HEK293 (cell line): ENCODE results near the gene HHIPL1.

Experiments used
- CTCF ChIA-PET: fragments of 350-600 bp; formaldehyde crosslinking; extraction: SDS; loops from one replicate; lab custom pipeline; 2021; ENCODE audit warnings: antibody characterized with exemption; lab: Yijun Ruan, JAX
- POLR2A ChIA-PET: fragments of 300-600 bp; formaldehyde crosslinking; extraction: SDS; loops from one replicate; lab custom pipeline; 2020; ENCODE audit warnings: antibody characterized with exemption, inconsistent platforms; lab: Yijun Ruan, JAX
- H3K27ac ChIP-seq: fragments of 200-500 bp; sonication (Bioruptor generic); 2 replicates; pipeline ENCODE4 v1.5.1; 2014; ENCODE audit warnings: low read depth, low read length, control low read depth, inconsistent platforms; ENCODE audit errors: extremely low read depth
- H3K36me3 ChIP-seq, 2 experiments: fragments of 200-500 bp in 1 of 2; sonication (Bioruptor generic) in 1 of 2; 1 replicate in 1 of 2; 2 replicates in 1 of 2; pipeline ENCODE4 v1.5.1; 2014 to 2017; ENCODE audit warnings: inconsistent platforms in 2 of 2, low read length in 2 of 2; ENCODE audit not compliant: control insufficient read depth in 2 of 2, insufficient read depth in 1 of 2
- H3K4me1 ChIP-seq: fragments of 200-500 bp; sonication (Bioruptor generic); 2 replicates; pipeline ENCODE4 v1.5.1; 2014; ENCODE audit warnings: mild to moderate bottlenecking, low read length, inconsistent platforms; ENCODE audit not compliant: control insufficient read depth, insufficient read depth
- H3K4me3 ChIP-seq: 2 replicates; pipeline ENCODE4 v1.5.1; 2011; ENCODE audit warnings: low read depth, mild to moderate bottlenecking, control low read depth, low read length, moderate library complexity
- H3K9me3 ChIP-seq: fragments of 200-500 bp; sonication (Bioruptor generic); 2 replicates; pipeline ENCODE4 v1.5.1; 2014; ENCODE audit warnings: low read depth, low read length, inconsistent platforms; ENCODE audit not compliant: control insufficient read depth, insufficient read depth
- GLI2 ChIP-seq: fragments of 450-650 bp; formaldehyde crosslinking; IDR thresholded peaks from 2 replicates; pipeline ENCODE4; 2017; ENCODE audit warnings: missing biosample characterization, missing genetic modification characterization, low read depth, borderline replicate concordance
- IKZF3 ChIP-seq: fragments of 450-650 bp; IDR thresholded peaks from 2 replicates; pipeline ENCODE4 v1.5.0; 2018; ENCODE audit warnings: missing biosample characterization, mild to moderate bottlenecking, missing genetic modification characterization, moderate library complexity
- SP2 ChIP-seq: fragments of 450-650 bp; formaldehyde crosslinking; IDR thresholded peaks from 2 replicates; pipeline ENCODE4 v1.5.1; 2016; ENCODE audit warnings: missing biosample characterization, missing genetic modification characterization
- SP7 ChIP-seq: fragments of 450-650 bp; formaldehyde crosslinking; IDR thresholded peaks from 2 replicates; pipeline ENCODE4 v1.5.1; 2016; ENCODE audit warnings: missing biosample characterization, missing genetic modification characterization
- ZBTB1 ChIP-seq: fragments of 450-650 bp; formaldehyde crosslinking; IDR thresholded peaks from 2 replicates; pipeline ENCODE4 v1.5.1; 2016; ENCODE audit warnings: missing biosample characterization, missing genetic modification characterization
- ZBTB10 ChIP-seq: fragments of 450-650 bp; formaldehyde crosslinking; IDR thresholded peaks from 2 replicates; pipeline ENCODE4 v1.5.1; 2016; ENCODE audit warnings: missing biosample characterization, missing genetic modification characterization
- ZNF169 ChIP-seq: fragments of 450-650 bp; formaldehyde crosslinking; IDR thresholded peaks from 2 replicates; pipeline ENCODE4 v1.5.1; 2016; ENCODE audit warnings: missing biosample characterization, missing genetic modification characterization
- ZNF175 ChIP-seq: fragments of 450-650 bp; formaldehyde crosslinking; IDR thresholded peaks from 2 replicates; pipeline ENCODE4 v1.5.1; 2016; ENCODE audit warnings: missing biosample characterization, missing genetic modification characterization
- ZNF214 ChIP-seq: fragments of 450-650 bp; formaldehyde crosslinking; IDR thresholded peaks from 2 replicates; pipeline ENCODE4 v1.5.1; 2017; ENCODE audit warnings: missing biosample characterization, mild to moderate bottlenecking, missing genetic modification characterization, borderline replicate concordance
- ZNF221 ChIP-seq: fragments of 450-650 bp; formaldehyde crosslinking; IDR thresholded peaks from 2 replicates; pipeline ENCODE4 v1.5.1; 2017; ENCODE audit warnings: missing biosample characterization, missing genetic modification characterization, borderline replicate concordance
- ZNF239 ChIP-seq: fragments of 450-650 bp; formaldehyde crosslinking; IDR thresholded peaks from 2 replicates; pipeline ENCODE4 v1.5.1; 2016; ENCODE audit warnings: missing biosample characterization, missing genetic modification characterization
- ZNF280C ChIP-seq: fragments of 450-650 bp; formaldehyde crosslinking; IDR thresholded peaks from 2 replicates; pipeline ENCODE4 v1.5.1; 2016; ENCODE audit warnings: missing biosample characterization, missing genetic modification characterization
- ZNF311 ChIP-seq: fragments of 450-650 bp; formaldehyde crosslinking; IDR thresholded peaks from 2 replicates; pipeline ENCODE4 v1.5.1; 2017; ENCODE audit warnings: missing biosample characterization, missing genetic modification characterization, borderline replicate concordance
- ZNF324 ChIP-seq: fragments of 450-650 bp; formaldehyde crosslinking; IDR thresholded peaks from 2 replicates; pipeline ENCODE4 v1.5.1; 2016; ENCODE audit warnings: missing biosample characterization, missing genetic modification characterization
- ZNF366 ChIP-seq: fragments of 450-650 bp; formaldehyde crosslinking; conservative IDR thresholded peaks from 2 replicates; pipeline ENCODE4 v1.5.1; 2016; ENCODE audit warnings: missing biosample characterization, missing genetic modification characterization
- ZNF391 ChIP-seq: fragments of 450-650 bp; formaldehyde crosslinking; IDR thresholded peaks from 2 replicates; pipeline ENCODE4 v1.5.1; 2016; ENCODE audit warnings: low read depth, missing biosample characterization, missing genetic modification characterization, borderline replicate concordance
- ZNF521 ChIP-seq: fragments of 450-650 bp; formaldehyde crosslinking; IDR thresholded peaks from 2 replicates; pipeline ENCODE4 v1.5.1; 2017; ENCODE audit warnings: missing biosample characterization, mild to moderate bottlenecking, missing genetic modification characterization
- ZNF530 ChIP-seq: fragments of 450-650 bp; formaldehyde crosslinking; IDR thresholded peaks from 2 replicates; pipeline ENCODE4 v1.5.1; 2016; ENCODE audit warnings: low read depth, missing biosample characterization, missing genetic modification characterization
- ZNF558 ChIP-seq: fragments of 450-650 bp; formaldehyde crosslinking; IDR thresholded peaks from 2 replicates; pipeline ENCODE4 v1.5.1; 2016; ENCODE audit warnings: missing biosample characterization, missing genetic modification characterization
- ZNF623 ChIP-seq: fragments of 450-650 bp; formaldehyde crosslinking; IDR thresholded peaks from 2 replicates; pipeline ENCODE4 v1.5.1; 2016; ENCODE audit warnings: missing biosample characterization, missing genetic modification characterization
- ZNF670 ChIP-seq: fragments of 450-650 bp; formaldehyde crosslinking; IDR thresholded peaks from 2 replicates; pipeline ENCODE4 v1.5.1; 2016; ENCODE audit warnings: missing biosample characterization, missing genetic modification characterization, low read depth
- ZNF785 ChIP-seq: fragments of 450-650 bp; formaldehyde crosslinking; IDR thresholded peaks from 2 replicates; pipeline ENCODE4 v1.5.1; 2016; ENCODE audit warnings: missing biosample characterization, missing genetic modification characterization
- ZNF843 ChIP-seq: fragments of 450-650 bp; formaldehyde crosslinking; IDR thresholded peaks from 2 replicates; pipeline ENCODE4 v1.5.1; 2016; ENCODE audit warnings: missing biosample characterization, missing genetic modification characterization
- ZSCAN16 ChIP-seq: fragments of 450-650 bp; formaldehyde crosslinking; IDR thresholded peaks from 2 replicates; pipeline ENCODE4 v1.5.1; 2016; ENCODE audit warnings: missing biosample characterization, missing genetic modification characterization
- TF ChIP-seq, protein P1 (sequence below): fragments of 450-650 bp; formaldehyde crosslinking; IDR thresholded peaks from 2 replicates; pipeline ENCODE4 v1.5.0; 2017; ENCODE audit warnings: missing biosample characterization, missing genetic modification characterization, borderline replicate concordance

Gene HHIPL1

DNA sequence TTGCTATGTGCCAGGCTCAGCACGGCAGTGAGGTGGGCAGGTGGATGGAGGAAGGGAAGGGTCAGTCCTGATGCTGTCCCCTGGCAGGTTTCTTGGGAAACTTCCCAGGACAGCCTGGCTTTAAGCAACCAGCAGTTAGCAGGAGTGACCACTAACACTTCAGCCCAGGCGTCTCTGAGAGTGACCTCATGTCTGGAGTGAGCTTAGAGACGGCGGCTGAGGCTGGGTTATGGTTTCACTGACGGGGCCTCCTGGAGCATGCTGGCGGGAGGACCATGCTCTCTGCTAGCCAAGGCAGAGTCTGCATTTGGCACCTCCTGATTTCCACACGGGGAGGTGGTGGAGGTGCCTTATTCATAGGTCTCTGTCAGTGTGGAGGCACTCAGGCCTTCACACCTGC lies 2.5 kb downstream of the HHIPL1 start (continued):
- no peak for TF ChIP-seq GLI2 (tag by site-specific recombination)
- no peak for TF ChIP-seq ZNF558 (tag by site-specific recombination)
- TF ChIP-seq ZNF843 (tag by site-specific recombination) = no peak
- TF ChIP-seq ZNF670 (tag by site-specific recombination) = no peak
- TF ChIP-seq, all 188 proteins: peak for 0

DNA sequence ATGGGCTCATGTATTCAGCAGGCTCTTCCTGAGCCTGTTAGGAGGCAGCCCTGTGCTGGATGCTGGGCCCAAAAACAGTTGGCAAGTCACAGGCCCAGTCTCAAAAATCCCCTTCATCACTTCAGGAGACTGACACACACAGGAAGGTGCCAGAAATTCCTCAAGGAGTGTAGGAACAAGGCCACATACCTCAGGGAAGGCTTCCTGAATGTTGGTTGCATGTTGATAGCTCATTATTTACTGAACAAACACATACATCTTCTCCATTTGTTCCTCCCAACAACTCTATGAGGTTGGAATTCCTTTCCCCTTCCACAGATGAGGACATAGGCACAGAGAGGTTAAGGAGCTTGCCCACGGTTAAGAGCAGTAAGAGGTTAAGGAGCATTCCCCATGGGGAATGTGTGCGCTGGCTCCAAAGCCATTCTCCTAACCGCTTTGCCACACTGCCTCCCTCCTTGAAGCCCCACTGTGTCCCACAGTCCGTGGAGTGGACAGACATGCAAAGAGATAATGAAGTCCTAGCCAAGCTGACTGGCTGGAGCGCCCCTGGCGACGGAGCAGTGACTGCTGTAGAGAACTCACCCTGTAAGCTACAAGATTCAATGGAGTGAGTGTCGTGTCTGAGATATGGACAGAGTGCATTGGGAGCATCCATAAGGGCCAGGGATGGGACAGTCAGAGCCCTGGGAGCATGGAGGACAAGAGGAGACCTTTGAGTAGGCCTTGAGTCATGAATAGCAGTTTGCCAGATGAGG lies 3.3 kb downstream of the HHIPL1 start:
- Histone ChIP-seq H3K4me3 (no peak overlapping the region), H3K36me3 (no peaks in the 10 kb centered on the region), H3K9me3 (no peaks in the 10 kb centered on the region), H3K27ac (no peak overlapping the region), H3K4me1 (no peaks in the 10 kb centered on the region)
- TF ChIP-seq SP7 (no peak), ZNF214 (no peak), ZNF221 (tag by site-specific recombination) (no peak), ZNF324 (no peak), ZSCAN16 (tag by site-specific recombination) (no peak), ZNF623 (tag by site-specific recombination) (no peak), ZNF530 (no peak)
- POLR2A ChIA-PET = no interaction called here
- CTCF ChIA-PET = interaction anchor here (0.6 kb wide), 1 partner anchor 665 kb away, joined by 3 read pairs; no protein-coding TSS in a partner anchor

GRCh38 chr14:99649219-99649618 lies 4.3 kb downstream of the HHIPL1 start:
- no peak overlapping the region for H3K27ac ChIP-seq
- ChIA-PET POLR2A (no interaction called here), CTCF (no interaction called here)
- H3K4me3 ChIP-seq = no peak overlapping the region
- no peaks in the 10 kb centered on the region for H3K36me3 ChIP-seq
- H3K4me1 ChIP-seq = no peaks in the 10 kb centered on the region
- no peaks in the 10 kb centered on the region for H3K9me3 ChIP-seq
- no peak for TF ChIP-seq ZNF521
- TF ChIP-seq ZNF623 (tag by site-specific recombination) = no peak
- TF ChIP-seq, protein P1, sequence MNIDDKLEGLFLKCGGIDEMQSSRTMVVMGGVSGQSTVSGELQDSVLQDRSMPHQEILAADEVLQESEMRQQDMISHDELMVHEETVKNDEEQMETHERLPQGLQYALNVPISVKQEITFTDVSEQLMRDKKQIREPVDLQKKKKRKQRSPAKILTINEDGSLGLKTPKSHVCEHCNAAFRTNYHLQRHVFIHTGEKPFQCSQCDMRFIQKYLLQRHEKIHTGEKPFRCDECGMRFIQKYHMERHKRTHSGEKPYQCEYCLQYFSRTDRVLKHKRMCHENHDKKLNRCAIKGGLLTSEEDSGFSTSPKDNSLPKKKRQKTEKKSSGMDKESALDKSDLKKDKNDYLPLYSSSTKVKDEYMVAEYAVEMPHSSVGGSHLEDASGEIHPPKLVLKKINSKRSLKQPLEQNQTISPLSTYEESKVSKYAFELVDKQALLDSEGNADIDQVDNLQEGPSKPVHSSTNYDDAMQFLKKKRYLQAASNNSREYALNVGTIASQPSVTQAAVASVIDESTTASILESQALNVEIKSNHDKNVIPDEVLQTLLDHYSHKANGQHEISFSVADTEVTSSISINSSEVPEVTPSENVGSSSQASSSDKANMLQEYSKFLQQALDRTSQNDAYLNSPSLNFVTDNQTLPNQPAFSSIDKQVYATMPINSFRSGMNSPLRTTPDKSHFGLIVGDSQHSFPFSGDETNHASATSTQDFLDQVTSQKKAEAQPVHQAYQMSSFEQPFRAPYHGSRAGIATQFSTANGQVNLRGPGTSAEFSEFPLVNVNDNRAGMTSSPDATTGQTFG (tag by site-specific recombination) = no peak
- TF ChIP-seq ZBTB1 (tag by site-specific recombination) = no peak
- TF ChIP-seq ZNF214 = no peak
- no peak for TF ChIP-seq ZNF785
- no peak for TF ChIP-seq ZNF175 (tag by site-specific recombination)
- TF ChIP-seq ZNF391 = no peak
- no peak for TF ChIP-seq ZBTB10 (tag by site-specific recombination)
- no peak for TF ChIP-seq ZNF280C (tag by site-specific recombination)
- no peak for TF ChIP-seq SP2 (tag by site-specific recombination)
- TF ChIP-seq ZNF366 (tag by site-specific recombination) = no peak
- TF ChIP-seq IKZF3 (tag by site-specific recombination) = no peak
- TF ChIP-seq ZNF239 = no peak
- TF ChIP-seq ZNF169 = no peak
- TF ChIP-seq ZNF311 (tag by site-specific recombination) = no peak
